Activated T-helper 2 cell treated with anti-CD3 and anti-CD28 coated beads, Interferon-gamma antibody, Interleukin-2, Interleukin-4, amounts not matched to agents 10 μg/mL and 5 μg/mL and 100 μg/mL, durations not matched to agents 14 hours and 24 hours and 36 hours (primary cell): ENCODE measurements around the gene MIER3. TPM values are rescaled to one million over a fixed set of nuclear protein-coding genes. Genes with fewer than 3 reads are reported as not detected.

Experiments used
- DNase-seq: peaks from one replicate; pipeline ENCODE4 v3.0.0; 2021; ENCODE audit warnings: low spot score
- H3K27ac Mint-ChIP-seq: one replicate; pipeline ENCODE4 v1.8.0; 2021; ENCODE audit warnings: mixed read lengths
- H3K27me3 Mint-ChIP-seq: one replicate; pipeline ENCODE4 v1.8.0; 2021; ENCODE audit warnings: low read depth, mixed read lengths
- H3K36me3 Mint-ChIP-seq: one replicate; pipeline ENCODE4 v1.8.0; 2021; ENCODE audit warnings: low read depth, mixed read lengths
- H3K4me1 Mint-ChIP-seq: one replicate; pipeline ENCODE4 v1.8.0; 2021; ENCODE audit warnings: low read depth, mixed read lengths
- H3K4me3 Mint-ChIP-seq: one replicate; pipeline ENCODE4 v1.8.0; 2021; ENCODE audit warnings: low read depth, mild to moderate bottlenecking, moderate library complexity, mixed read lengths
- H3K9me3 Mint-ChIP-seq: one replicate; pipeline ENCODE4 v1.8.0; 2021; ENCODE audit warnings: mixed read lengths
- intact Hi-C: fragments of 100-400 bp; cut with micrococcal nuclease; formaldehyde crosslinking; loops from one replicate; pipeline ENCODE4 v1.15.1; 2023
- total RNA-seq: library from RNA; stranded (reverse); gene quantifications from 2 replicates; pipeline ENCODE4 v1.2.3, GENCODE V29; 2022

MIER3 gene
- total RNA-seq, 1 donor from 2014 or later, result 28.3 TPM

- Mint-ChIP-seq H3K27me3 (peaks cover 10% of the 10 kb centered on the region), H3K4me3 (peak within 1 kb of the TSS; percentile 86), H3K9me3 (peaks cover 5% of the 10 kb centered on the region), H3K27ac (peak within 1 kb of the TSS; percentile 96), H3K36me3 (peaks cover 8% of the 10 kb centered on the region), H3K4me1 (peaks cover 22% of the 10 kb centered on the region)
- intact Hi-C loops, result loop anchor here (1.0 to 2.0 kb wide), 5 partner anchors 41 to 1551 kb away; partner anchors contain the start of genes MAP3K1 and PLK2
- DNase-seq, result peak; percentile 91
Observed at GRCh38 chr5:56909294-56910209, 42.4 kb downstream of the MIER3 start, which contains the start of gene SETD9. SETD9 (plus strand) TSS chr5:56909596; CDS start chr5:56909646, 50 bp downstream.

- Mint-ChIP-seq H3K27me3 (peaks cover 13% of the 10 kb centered on the region), H3K4me3 (peak overlapping the region; percentile 86), H3K36me3 (peaks cover 8% of the 10 kb centered on the region), H3K27ac (peak overlapping the region; percentile 92), H3K4me1 (peaks cover 22% of the 10 kb centered on the region), H3K9me3 (peaks cover 5% of the 10 kb centered on the region)
- intact Hi-C loops, result loop anchor here (1.0 kb wide), 2 partner anchors 264 to 1551 kb away; partner anchors contain the start of gene PLK2
- DNase-seq, result no peak
Observed at GRCh38 chr5:56908942-56909293, 43.0 kb downstream of the MIER3 start.

- H3K36me3 Mint-ChIP-seq, result peaks cover 11% of the 10 kb centered on the region
- intact Hi-C loops, result loop anchor here (1.0 to 2.0 kb wide), 3 partner anchors 237 to 376 kb away; no protein-coding TSS in a partner anchor
- no peak for DNase-seq
- H3K9me3 Mint-ChIP-seq, result no peaks in the 10 kb centered on the region
- H3K27ac Mint-ChIP-seq, result no peak overlapping the region
- H3K27me3 Mint-ChIP-seq, result peaks cover 14% of the 10 kb centered on the region
- H3K4me1 Mint-ChIP-seq, result peaks cover 2% of the 10 kb centered on the region
- H3K4me3 Mint-ChIP-seq, result no peak overlapping the region
Observed at GRCh38 chr5:56900858-56901578, 50.9 kb downstream of the MIER3 start.

GRCh38 chr5:56900395-56900794, 51.5 kb downstream of the MIER3 start:
- H3K27ac Mint-ChIP-seq, result no peak overlapping the region
- H3K4me1 Mint-ChIP-seq, result peaks cover 2% of the 10 kb centered on the region
- peaks cover 12% of the 10 kb centered on the region for H3K27me3 Mint-ChIP-seq
- no peaks in the 10 kb centered on the region for H3K9me3 Mint-ChIP-seq
- H3K4me3 Mint-ChIP-seq, result no peak overlapping the region
- peaks cover 14% of the 10 kb centered on the region for H3K36me3 Mint-ChIP-seq
- intact Hi-C loops, result loop anchor here (2.0 kb wide), 1 partner anchor 376 kb away; no protein-coding TSS in a partner anchor
- no peak for DNase-seq

GRCh38 chr5:56898213-56898612, 53.7 kb downstream of the MIER3 start:
- Mint-ChIP-seq H3K27me3 (peaks cover 2% of the 10 kb centered on the region), H3K9me3 (no peaks in the 10 kb centered on the region), H3K36me3 (peaks cover 31% of the 10 kb centered on the region), H3K4me3 (no peak overlapping the region), H3K27ac (no peak overlapping the region), H3K4me1 (peaks cover 5% of the 10 kb centered on the region)
- DNase-seq, result no peak
- intact Hi-C loops, result no loop called here

- Mint-ChIP-seq H3K4me1 (peaks cover 8% of the 10 kb centered on the region), H3K9me3 (no peaks in the 10 kb centered on the region), H3K4me3 (no peak overlapping the region), H3K36me3 (peaks cover 41% of the 10 kb centered on the region), H3K27me3 (no peaks in the 10 kb centered on the region), H3K27ac (no peak overlapping the region)
- intact Hi-C loops, result no loop called here
- DNase-seq, result no peak
Observed at GRCh38 chr5:56896763-56897162, 55.2 kb downstream of the MIER3 start.

- H3K4me1 Mint-ChIP-seq, result peaks cover 8% of the 10 kb centered on the region
- no peak overlapping the region for H3K4me3 Mint-ChIP-seq
- intact Hi-C loops, result no loop called here
- no peak overlapping the region for H3K27ac Mint-ChIP-seq
- no peaks in the 10 kb centered on the region for H3K27me3 Mint-ChIP-seq
- H3K9me3 Mint-ChIP-seq, result no peaks in the 10 kb centered on the region
- H3K36me3 Mint-ChIP-seq, result peaks cover 71% of the 10 kb centered on the region
- no peak for DNase-seq
Observed at GRCh38 chr5:56893251-56893951, 58.5 kb downstream of the MIER3 start.

- Mint-ChIP-seq H3K27me3 (no peaks in the 10 kb centered on the region), H3K4me1 (peaks cover 3% of the 10 kb centered on the region), H3K27ac (no peak overlapping the region), H3K9me3 (no peaks in the 10 kb centered on the region), H3K36me3 (peaks cover 80% of the 10 kb centered on the region), H3K4me3 (no peak overlapping the region)
- DNase-seq, result no peak
- intact Hi-C loops, result no loop called here
Observed at GRCh38 chr5:56881571-56881970, 70.4 kb downstream of the MIER3 start.

GRCh38 chr5:56876327-56876726, 75.6 kb downstream of the MIER3 start:
- intact Hi-C loops, result no loop called here
- Mint-ChIP-seq H3K27ac (no peak overlapping the region), H3K36me3 (peaks cover 76% of the 10 kb centered on the region), H3K9me3 (no peaks in the 10 kb centered on the region), H3K27me3 (no peaks in the 10 kb centered on the region), H3K4me3 (no peak overlapping the region), H3K4me1 (peaks cover 13% of the 10 kb centered on the region)
- DNase-seq, result no peak

- no peak for DNase-seq
- intact Hi-C loops, result no loop called here
- no peaks in the 10 kb centered on the region for H3K9me3 Mint-ChIP-seq
- H3K27ac Mint-ChIP-seq, result peak overlapping the region; percentile 52
- peaks cover 13% of the 10 kb centered on the region for H3K4me1 Mint-ChIP-seq
- H3K27me3 Mint-ChIP-seq, result no peaks in the 10 kb centered on the region
- peaks cover 67% of the 10 kb centered on the region for H3K36me3 Mint-ChIP-seq
- no peak overlapping the region for H3K4me3 Mint-ChIP-seq
Observed at GRCh38 chr5:56873056-56873455, 78.9 kb downstream of the MIER3 start.

- H3K9me3 Mint-ChIP-seq, result no peaks in the 10 kb centered on the region
- no peak overlapping the region for H3K27ac Mint-ChIP-seq
- H3K4me1 Mint-ChIP-seq, result peaks cover 13% of the 10 kb centered on the region
- DNase-seq, result no peak
- H3K36me3 Mint-ChIP-seq, result peaks cover 58% of the 10 kb centered on the region
- no peaks in the 10 kb centered on the region for H3K27me3 Mint-ChIP-seq
- intact Hi-C loops, result no loop called here
- H3K4me3 Mint-ChIP-seq, result no peak overlapping the region
Observed at GRCh38 chr5:56871777-56872176, 80.1 kb downstream of the MIER3 start.
